Aorta (tissue), 5 donors: Measurements from ENCODE around the gene FGL2. TPM values are rescaled to one million over a fixed set of nuclear protein-coding genes. Genes with fewer than 3 reads are reported as not detected.
"Not testable (repeated sequence)": the region's sequence is repeated elsewhere in the genome, so short reads cannot be mapped to it uniquely, and the experiment has no call there.

Source experiments
- ATAC-seq: fragments of 200-7000 bp; cut with Tn5 transposase; one replicate; pipeline ENCODE4 v1.9.1; 2022; ENCODE audit warnings: moderate library complexity; ENCODE audit not compliant: low FRiP score
- DNase-seq, 2 donors: peaks; one replicate each; pipeline ENCODE4 v3.0.0-alpha.2; 2020
- H3K27ac ChIP-seq, 2 donors: one replicate each; pipeline ENCODE4 v1.5.1; 2013; ENCODE audit warnings: low read length in 2 of 2, mild to moderate bottlenecking in 2 of 2, moderate library complexity in 2 of 2, control low read depth in 1 of 2, inconsistent platforms in 1 of 2, low read depth in 1 of 2
- H3K27me3 ChIP-seq, 2 donors: one replicate each; pipeline ENCODE4 v1.6.1; 2013; ENCODE audit warnings: control low read depth in 1 of 2, low read length in 1 of 2, mild to moderate bottlenecking in 1 of 2, moderate library complexity in 1 of 2; ENCODE audit not compliant: insufficient read depth in 2 of 2, control insufficient read depth in 1 of 2
- H3K36me3 ChIP-seq, 2 donors: one replicate each; pipeline ENCODE4 v1.6.1; 2013; ENCODE audit warnings: control low read depth in 1 of 2, low read length in 1 of 2, mild to moderate bottlenecking in 1 of 2; ENCODE audit not compliant: insufficient read depth in 2 of 2, control insufficient read depth in 1 of 2
- H3K4me1 ChIP-seq, 2 donors: one replicate each; pipeline ENCODE4 v1.6.1; 2013; ENCODE audit warnings: low read length in 2 of 2, control low read depth in 1 of 2, mild to moderate bottlenecking in 1 of 2, moderate library complexity in 1 of 2; ENCODE audit not compliant: insufficient read depth in 2 of 2, control insufficient read depth in 1 of 2
- H3K4me3 ChIP-seq, 2 donors: one replicate each; pipeline ENCODE4 v1.5.1; 2013; ENCODE audit warnings: low read length in 2 of 2, control low read depth in 1 of 2, mild to moderate bottlenecking in 1 of 2
- H3K9me3 ChIP-seq: one replicate; pipeline ENCODE4 v1.6.1; 2013; ENCODE audit warnings: mild to moderate bottlenecking, low read length; ENCODE audit not compliant: control insufficient read depth
- WGBS, 2 donors: extraction: QIAGEN DNeasy Blood & Tissue Kit; methylation state at CpG; one replicate each; pipeline ENCODE4 v1.1.7; 2013; 5-methylcytosine and 5-hydroxymethylcytosine counted together
- intact Hi-C, 2 donors: fragments of 100-400 bp; cut with DNase I; formaldehyde crosslinking; loops; one replicate each; pipeline versions ENCODE4 v1.14.2 to v1.15.0; 2022
- polyA plus RNA-seq, 2 donors: library from polyadenylated mRNA; stranded (reverse); fragments of 200-250 nt; gene quantifications; one replicate each; pipeline ENCODE4 v1.2.3, GENCODE V29; 2013
- total RNA-seq, 2 donors: library from RNA; stranded (reverse); fragmentation: NEBNext Ultra II Directional; extraction: Animal tissue kit (Norgen Biotek cat#: 25700); gene quantifications; one replicate each; pipeline ENCODE4 v1.2.1, GENCODE V29; 2021
- donor health status: healthy with polysubstance abuse.
- donor health status: Bipolar disorder and iron deficiency.
- donor health status: DM: no; HTN: no; CAD: no.
- donor health status: DM: no; HTN: no; CAD: no.
- donor health status: DM: yes; HTN: yes; CAD: no.

FGL2 gene
- total and polyA plus RNA-seq, 4 donors: 104 to 246 (median 162) TPM

DNA sequence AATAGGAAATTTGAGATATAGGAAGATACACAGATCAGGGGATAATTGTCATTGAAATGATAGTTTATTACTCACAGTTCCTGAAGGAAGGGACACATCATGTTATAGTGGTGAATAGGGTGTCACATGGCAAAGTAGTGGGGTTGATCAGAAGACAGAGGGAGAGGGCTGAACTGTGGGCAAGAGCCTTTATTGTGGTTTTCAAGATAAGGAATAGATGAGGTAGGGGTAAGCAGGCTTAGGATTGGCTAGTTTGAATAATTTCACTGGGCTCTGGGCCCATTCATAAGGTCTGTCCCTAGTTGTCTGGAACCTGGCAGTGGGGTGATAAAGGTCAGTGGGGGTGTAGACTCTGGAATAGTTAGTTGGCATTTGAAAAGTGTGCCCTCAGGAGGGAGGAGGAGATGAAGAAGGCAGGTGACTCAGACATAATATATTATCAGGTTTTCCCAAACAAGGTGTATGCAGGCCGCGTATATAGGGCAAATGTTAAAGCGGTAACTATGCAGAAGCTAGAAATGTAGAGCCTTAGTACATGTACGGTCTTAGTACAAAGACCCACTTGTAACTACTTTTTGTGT is 18.5 kb downstream of the FGL2 start:
- peaks cover 0 to 3% of the 10 kb centered on the region in 2 donors for H3K4me1 ChIP-seq
- no peaks in the 10 kb centered on the region for H3K9me3 ChIP-seq
- 98 to 100% methylated on average over 4 of the region's 4 CpGs for WGBS, 2 donors
- no peak for DNase-seq
- no peaks in the 10 kb centered on the region for H3K27me3 ChIP-seq
- ATAC-seq: no peak
- intact Hi-C loops: loop anchor here in 1 of 2 donors (5.0 kb wide), 1 partner anchor 136 kb away; no protein-coding TSS in a partner anchor
- no peaks in the 10 kb centered on the region for H3K36me3 ChIP-seq
- H3K4me3 ChIP-seq: no peak overlapping the region
- H3K27ac ChIP-seq: peak overlapping the region in 1 of 2 donors; percentile 36

DNA sequence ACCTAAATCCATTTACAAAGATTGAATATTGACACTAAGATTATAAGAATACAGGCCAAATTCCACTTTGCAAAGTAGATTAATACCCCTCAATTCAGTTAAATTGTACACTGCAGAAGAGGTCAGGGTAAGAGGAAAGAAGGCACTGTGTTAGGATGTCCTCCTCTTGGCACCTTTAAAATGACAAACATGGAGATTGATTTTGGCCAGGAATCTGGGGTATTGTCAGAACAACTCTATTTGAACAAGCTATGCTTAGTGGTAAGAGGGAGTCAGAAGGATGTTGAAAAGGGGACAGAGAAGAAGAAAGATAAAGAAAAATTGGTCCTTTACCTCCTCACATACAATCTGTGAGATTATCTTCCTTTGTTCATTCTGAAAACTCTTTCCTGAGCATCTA is 21.6 kb downstream of the FGL2 start:
- H3K9me3 ChIP-seq, H3K4me3 ChIP-seq, H3K27ac ChIP-seq, H3K4me1 ChIP-seq, intact Hi-C loops, DNase-seq, ATAC-seq, H3K27me3 ChIP-seq, H3K36me3 ChIP-seq: not testable (repeated sequence)

DNA sequence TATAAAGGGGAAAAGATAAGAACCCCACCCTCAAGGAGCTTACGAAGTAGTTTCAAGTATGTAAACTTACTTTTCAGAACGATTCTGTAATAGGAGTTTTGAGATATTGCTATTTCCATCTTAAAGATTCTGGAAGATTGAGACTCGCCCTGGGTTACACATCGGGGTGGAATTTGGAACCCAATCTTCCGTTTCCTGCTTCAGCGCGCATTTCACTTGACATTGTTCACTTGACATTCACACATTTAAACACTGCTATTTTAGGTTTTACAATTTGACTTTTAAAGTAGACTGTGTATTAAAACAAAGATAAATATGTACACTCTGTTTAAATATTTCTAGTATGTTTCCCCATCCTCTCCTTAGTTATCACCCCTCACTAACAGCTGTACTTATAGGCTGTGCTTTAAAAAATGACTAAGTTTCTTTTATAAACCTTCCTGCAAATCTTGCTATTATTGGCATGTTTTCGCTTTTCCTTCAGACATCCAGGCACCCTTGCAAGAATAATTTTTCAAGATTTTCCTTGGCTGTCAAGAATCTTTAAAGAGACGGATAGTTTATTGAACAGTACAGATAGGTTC is 22.2 kb downstream of the FGL2 start:
- H3K4me1 ChIP-seq, intact Hi-C loops, H3K27ac ChIP-seq, H3K27me3 ChIP-seq, H3K36me3 ChIP-seq, H3K4me3 ChIP-seq, DNase-seq, H3K9me3 ChIP-seq: not testable (repeated sequence)
- 5 to 7% methylated on average over 9 of the region's 9 CpGs for WGBS, 2 donors
- peak; percentile 22 for ATAC-seq

DNA sequence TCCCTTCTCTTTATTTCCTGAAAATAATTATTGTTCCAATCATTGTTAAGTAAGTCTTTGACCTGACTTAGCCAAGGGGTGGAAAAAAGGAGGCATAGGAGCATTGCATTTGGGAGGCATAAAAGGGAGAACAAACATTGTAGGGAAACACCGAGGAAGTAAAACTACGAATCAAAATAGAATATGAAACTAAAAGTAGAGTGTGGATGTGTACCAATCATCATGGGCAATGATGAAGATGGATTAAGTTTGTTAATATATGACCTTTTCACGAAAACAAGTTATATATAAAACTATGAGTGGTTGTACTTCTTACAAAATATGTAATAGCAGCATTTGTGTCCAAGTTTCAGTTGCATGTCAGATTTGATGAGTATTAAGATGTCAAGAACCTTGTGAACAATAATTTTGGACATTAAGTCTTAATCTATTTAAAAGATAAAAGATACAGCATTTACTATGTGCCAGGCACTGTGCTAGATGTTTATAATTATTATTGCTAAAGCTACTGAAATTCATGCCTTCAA is 24.3 kb downstream of the FGL2 start:
- H3K4me3 ChIP-seq, H3K4me1 ChIP-seq, H3K36me3 ChIP-seq, H3K27me3 ChIP-seq, DNase-seq, H3K27ac ChIP-seq, intact Hi-C loops, H3K9me3 ChIP-seq, ATAC-seq: not testable (repeated sequence)
- 0 to 3% methylated on average over 1 of the region's 3 CpGs for WGBS, 2 donors

GRCh38 chr7:77174418-77174817 is 25.2 kb downstream of the FGL2 start:
- ATAC-seq, H3K4me3 ChIP-seq, H3K27ac ChIP-seq, H3K27me3 ChIP-seq, DNase-seq, H3K4me1 ChIP-seq, H3K36me3 ChIP-seq, H3K9me3 ChIP-seq, intact Hi-C loops: not testable (repeated sequence)
- WGBS, 2 donors: 73 to 74% methylated on average over 3 of the region's 4 CpGs

DNA sequence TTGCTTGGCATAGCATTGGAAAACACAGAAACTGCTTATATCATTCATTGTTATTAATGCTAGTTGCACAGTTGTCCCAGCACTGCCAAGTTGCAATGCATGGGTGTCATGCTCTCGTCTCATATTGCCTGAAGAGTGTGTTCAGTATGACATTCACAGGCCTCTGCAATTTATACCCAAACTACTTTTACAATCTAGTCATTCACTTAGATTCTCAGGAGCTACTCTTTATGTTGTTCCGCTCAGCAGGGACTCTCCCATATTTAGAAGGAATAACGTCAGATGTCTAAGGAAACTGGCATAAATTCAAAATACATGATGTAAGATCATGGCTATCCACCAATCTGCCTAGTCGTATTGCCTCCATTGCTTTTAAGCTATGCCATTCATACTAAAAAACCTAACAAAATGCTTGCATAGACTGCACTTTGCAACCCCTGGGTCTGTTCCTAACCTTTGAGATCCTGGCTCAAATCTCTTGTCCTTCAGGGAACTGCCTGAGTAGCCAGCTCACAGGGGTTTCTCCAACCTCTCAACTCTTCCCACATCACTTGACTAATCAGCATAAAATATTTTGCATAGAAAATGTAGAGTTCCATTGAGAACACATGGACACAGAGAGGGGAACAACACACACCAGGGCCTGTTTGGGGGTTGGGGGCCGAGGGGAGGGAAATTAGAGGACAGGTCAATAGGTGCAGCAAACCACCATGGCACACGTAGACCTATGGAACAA is 27.0 kb downstream of the FGL2 start:
- H3K9me3 ChIP-seq, intact Hi-C loops, H3K27ac ChIP-seq, H3K27me3 ChIP-seq, H3K36me3 ChIP-seq, H3K4me1 ChIP-seq, DNase-seq, ATAC-seq, H3K4me3 ChIP-seq: not testable (repeated sequence)
- WGBS, 2 donors: 43 to 48% methylated on average over 5 to 6 of the region's 6 CpGs

DNA sequence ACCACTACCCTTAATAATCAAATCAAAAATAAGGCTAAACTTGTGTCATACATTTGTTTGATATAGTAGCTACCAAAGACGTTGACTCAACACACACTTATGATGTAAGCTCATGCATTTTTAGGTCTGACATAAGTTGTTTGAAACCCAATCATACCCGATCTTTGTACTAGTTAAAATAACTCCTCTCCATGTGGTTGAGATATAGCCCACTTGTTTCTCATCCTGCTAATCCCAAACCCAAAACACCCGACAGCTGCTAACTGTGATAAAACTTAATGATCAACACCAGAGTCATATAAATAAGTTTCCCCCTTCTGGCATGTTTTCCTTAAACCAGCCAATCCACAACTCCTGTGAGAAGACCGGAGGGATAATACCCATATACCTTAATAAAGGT is 28.5 kb downstream of the FGL2 start:
- 68 to 76% methylated on average over 4 of the region's 4 CpGs for WGBS, 2 donors
- H3K4me3 ChIP-seq, H3K36me3 ChIP-seq, H3K27me3 ChIP-seq, ATAC-seq, intact Hi-C loops, H3K9me3 ChIP-seq, DNase-seq, H3K4me1 ChIP-seq, H3K27ac ChIP-seq: not testable (repeated sequence)

DNA sequence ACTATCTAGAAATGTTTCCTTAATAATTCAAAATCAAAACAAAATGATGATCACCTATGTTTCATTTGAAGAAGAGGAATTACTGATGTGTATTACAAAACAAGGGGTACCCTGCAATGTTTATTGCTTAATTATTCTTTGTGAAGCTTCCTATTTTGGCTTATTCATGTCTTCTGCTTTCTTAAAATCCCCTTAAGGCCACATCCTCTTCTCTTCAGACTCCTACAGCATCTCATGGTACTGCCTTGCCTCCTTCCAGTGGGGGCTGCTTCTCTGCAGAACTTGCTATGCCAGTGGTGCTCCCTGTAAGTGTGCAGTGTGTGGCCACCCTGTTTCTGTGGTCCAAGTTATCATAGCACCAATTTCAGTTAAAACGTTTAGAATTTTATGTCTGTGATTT is 42.2 kb downstream of the FGL2 start:
- DNase-seq: no peak
- no peak overlapping the region for H3K27ac ChIP-seq
- intact Hi-C loops: no loop called here
- no peak overlapping the region for H3K4me3 ChIP-seq
- H3K27me3 ChIP-seq: no peaks in the 10 kb centered on the region
- H3K36me3 ChIP-seq: no peaks in the 10 kb centered on the region
- ATAC-seq: no peak
- H3K9me3 ChIP-seq: no peaks in the 10 kb centered on the region
- WGBS, 2 donors: 0 to 5% methylated on average over 1 of the region's 1 CpG
- H3K4me1 ChIP-seq: no peaks in the 10 kb centered on the region

DNA sequence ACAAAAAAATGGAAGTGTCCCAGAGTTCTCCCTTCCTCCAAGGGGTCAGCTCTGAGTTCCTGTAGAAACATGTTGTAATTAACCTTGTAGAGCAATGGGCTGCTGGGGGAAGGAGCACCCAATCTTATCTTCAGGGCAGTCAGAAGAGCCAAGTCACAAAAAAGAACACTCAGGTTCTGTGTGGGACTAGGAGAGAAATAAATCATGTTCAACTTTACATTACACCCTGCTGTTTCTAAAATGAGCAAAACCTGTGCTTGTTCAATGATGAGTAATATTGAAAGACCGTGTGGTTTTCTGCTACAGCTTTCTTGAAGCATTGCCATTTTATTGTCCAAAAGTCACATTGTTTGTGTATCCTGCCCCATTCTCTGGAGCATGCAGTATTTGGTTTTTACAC is 42.6 kb downstream of the FGL2 start:
- WGBS, 2 donors: no CpG with 5 or more reads among the region's 1 CpG
- H3K9me3 ChIP-seq, intact Hi-C loops, ATAC-seq, H3K36me3 ChIP-seq, H3K4me3 ChIP-seq, DNase-seq, H3K4me1 ChIP-seq, H3K27me3 ChIP-seq, H3K27ac ChIP-seq: not testable (repeated sequence)
